A549 (cell line): Measurements from ENCODE around the gene MANF.

Experiments
- EP300 ChIP-seq, 2 experiments: fragments of >200 bp; sonication (Bioruptor Twin); formaldehyde crosslinking; IDR thresholded peaks; 2 replicates in 1 of 2; 3 replicates in 1 of 2; pipeline ENCODE4 v1.6.1; 2016 to 2017
- ESRRA ChIP-seq: fragments of 150-350 bp; IDR thresholded peaks from 2 replicates; pipeline ENCODE4 v1.6.1; 2014; ENCODE audit warnings: mild to moderate bottlenecking, low read length, borderline replicate concordance
- HDAC2 ChIP-seq: fragments of 200-600 bp; sonication (generic); IDR thresholded peaks from 2 replicates; pipeline ENCODE4 v1.6.1; 2016
- JUN ChIP-seq, 2 experiments: fragments of >200 bp; sonication (Bioruptor Twin); formaldehyde crosslinking; IDR thresholded peaks; 2 replicates in 1 of 2; 3 replicates in 1 of 2; pipeline ENCODE4 v1.6.1; 2016 to 2017
- MAFK ChIP-seq: fragments of 450-650 bp; IDR thresholded peaks from 2 replicates; pipeline ENCODE4 v1.6.1; 2014; ENCODE audit not compliant: partially characterized antibody
- POLR2A ChIP-seq: IDR thresholded peaks from 2 replicates; pipeline ENCODE4 v1.6.1; 2012; ENCODE audit warnings: mild to moderate bottlenecking, low read length
- RFX5 ChIP-seq: fragments of 450-650 bp; IDR thresholded peaks from 2 replicates; pipeline ENCODE4 v1.7.1; 2014; ENCODE audit warnings: antibody characterized with exemption, mild to moderate bottlenecking, moderate library complexity
- SMC3 ChIP-seq: fragments of >200 bp; sonication (Bioruptor Twin); formaldehyde crosslinking; IDR thresholded peaks from 3 replicates; pipeline ENCODE4 v1.6.1; 2018; ENCODE audit warnings: inconsistent platforms
- TF ChIP-seq, protein P1 (sequence below): fragments of 200-600 bp; sonication (generic); IDR thresholded peaks from 2 replicates; pipeline ENCODE4 v1.6.1; 2016; ENCODE audit warnings: antibody characterized with exemption, mild to moderate bottlenecking, moderate library complexity
- TF ChIP-seq, protein P2 (sequence below): IDR thresholded peaks from 2 replicates; pipeline ENCODE4 v1.6.1; 2012
- TF ChIP-seq, protein P3 (sequence below): fragments of >200 bp; sonication (Bioruptor Twin); formaldehyde crosslinking; IDR thresholded peaks from 3 replicates; pipeline ENCODE4 v1.5.1; 2016

DNA sequence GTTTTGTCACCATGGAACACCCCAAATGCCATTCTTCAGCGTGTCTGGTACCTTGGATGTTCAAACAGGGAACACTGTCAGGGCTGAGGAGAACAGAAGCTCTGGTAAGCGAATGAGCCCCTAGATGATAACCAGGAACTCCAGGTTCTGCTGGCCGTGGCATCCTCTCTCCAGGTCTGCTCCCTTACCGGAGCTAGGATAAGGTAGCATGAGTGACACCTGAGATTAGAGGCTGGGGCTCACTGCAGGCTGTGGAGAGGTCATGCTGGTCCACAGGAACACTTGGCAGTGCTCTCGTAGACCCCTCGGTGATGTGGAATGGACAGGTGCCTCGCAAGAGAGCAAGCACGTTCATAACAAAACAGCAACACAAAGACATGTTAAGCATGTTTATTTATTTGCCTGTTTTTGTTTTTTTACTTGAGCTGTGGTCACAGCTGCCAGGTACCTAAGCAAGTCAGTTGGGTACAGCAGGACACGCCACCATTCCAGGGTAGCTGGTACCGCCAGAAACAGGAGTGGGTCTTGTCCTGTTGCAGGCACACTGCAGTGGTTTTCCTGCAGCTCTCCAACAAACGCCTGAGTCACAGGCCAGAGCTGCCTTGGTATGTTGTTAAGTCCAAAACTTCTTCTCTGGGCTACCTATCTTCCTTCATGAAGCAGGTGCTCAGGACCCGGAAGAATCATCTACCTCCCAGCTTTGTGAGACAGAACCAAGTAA, 10.6 kb downstream of the MANF start:
- TF ChIP-seq, protein P1, sequence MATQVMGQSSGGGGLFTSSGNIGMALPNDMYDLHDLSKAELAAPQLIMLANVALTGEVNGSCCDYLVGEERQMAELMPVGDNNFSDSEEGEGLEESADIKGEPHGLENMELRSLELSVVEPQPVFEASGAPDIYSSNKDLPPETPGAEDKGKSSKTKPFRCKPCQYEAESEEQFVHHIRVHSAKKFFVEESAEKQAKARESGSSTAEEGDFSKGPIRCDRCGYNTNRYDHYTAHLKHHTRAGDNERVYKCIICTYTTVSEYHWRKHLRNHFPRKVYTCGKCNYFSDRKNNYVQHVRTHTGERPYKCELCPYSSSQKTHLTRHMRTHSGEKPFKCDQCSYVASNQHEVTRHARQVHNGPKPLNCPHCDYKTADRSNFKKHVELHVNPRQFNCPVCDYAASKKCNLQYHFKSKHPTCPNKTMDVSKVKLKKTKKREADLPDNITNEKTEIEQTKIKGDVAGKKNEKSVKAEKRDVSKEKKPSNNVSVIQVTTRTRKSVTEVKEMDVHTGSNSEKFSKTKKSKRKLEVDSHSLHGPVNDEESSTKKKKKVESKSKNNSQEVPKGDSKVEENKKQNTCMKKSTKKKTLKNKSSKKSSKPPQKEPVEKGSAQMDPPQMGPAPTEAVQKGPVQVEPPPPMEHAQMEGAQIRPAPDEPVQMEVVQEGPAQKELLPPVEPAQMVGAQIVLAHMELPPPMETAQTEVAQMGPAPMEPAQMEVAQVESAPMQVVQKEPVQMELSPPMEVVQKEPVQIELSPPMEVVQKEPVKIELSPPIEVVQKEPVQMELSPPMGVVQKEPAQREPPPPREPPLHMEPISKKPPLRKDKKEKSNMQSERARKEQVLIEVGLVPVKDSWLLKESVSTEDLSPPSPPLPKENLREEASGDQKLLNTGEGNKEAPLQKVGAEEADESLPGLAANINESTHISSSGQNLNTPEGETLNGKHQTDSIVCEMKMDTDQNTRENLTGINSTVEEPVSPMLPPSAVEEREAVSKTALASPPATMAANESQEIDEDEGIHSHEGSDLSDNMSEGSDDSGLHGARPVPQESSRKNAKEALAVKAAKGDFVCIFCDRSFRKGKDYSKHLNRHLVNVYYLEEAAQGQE, result no peak
- no peak for TF ChIP-seq MAFK
- TF ChIP-seq EP300 (IDR thresholded peaks at IDR 0.05), result no peak
- TF ChIP-seq, protein P2, sequence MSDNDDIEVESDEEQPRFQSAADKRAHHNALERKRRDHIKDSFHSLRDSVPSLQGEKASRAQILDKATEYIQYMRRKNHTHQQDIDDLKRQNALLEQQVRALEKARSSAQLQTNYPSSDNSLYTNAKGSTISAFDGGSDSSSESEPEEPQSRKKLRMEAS, result no peak
- TF ChIP-seq, protein P3, sequence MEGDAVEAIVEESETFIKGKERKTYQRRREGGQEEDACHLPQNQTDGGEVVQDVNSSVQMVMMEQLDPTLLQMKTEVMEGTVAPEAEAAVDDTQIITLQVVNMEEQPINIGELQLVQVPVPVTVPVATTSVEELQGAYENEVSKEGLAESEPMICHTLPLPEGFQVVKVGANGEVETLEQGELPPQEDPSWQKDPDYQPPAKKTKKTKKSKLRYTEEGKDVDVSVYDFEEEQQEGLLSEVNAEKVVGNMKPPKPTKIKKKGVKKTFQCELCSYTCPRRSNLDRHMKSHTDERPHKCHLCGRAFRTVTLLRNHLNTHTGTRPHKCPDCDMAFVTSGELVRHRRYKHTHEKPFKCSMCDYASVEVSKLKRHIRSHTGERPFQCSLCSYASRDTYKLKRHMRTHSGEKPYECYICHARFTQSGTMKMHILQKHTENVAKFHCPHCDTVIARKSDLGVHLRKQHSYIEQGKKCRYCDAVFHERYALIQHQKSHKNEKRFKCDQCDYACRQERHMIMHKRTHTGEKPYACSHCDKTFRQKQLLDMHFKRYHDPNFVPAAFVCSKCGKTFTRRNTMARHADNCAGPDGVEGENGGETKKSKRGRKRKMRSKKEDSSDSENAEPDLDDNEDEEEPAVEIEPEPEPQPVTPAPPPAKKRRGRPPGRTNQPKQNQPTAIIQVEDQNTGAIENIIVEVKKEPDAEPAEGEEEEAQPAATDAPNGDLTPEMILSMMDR, result no peak
- no peak for TF ChIP-seq ESRRA
- TF ChIP-seq JUN (IDR thresholded peaks at IDR 0.05), result no peak
- TF ChIP-seq RFX5, result no peak
- TF ChIP-seq POLR2A, result no peak
- TF ChIP-seq HDAC2, result no peak
- TF ChIP-seq SMC3, result no peak
